PC-9 (cell line): ENCODE data around the gene TRAF6. TPM values are rescaled to one million over a fixed set of nuclear protein-coding genes. Genes with fewer than 3 reads are reported as not detected.
A peak's percentile ranks its signal among the peaks of the same experiment; 100 is the strongest.

Source experiments
- BruUV-seq: library from RNA; stranded (reverse); fragments of 400-500 nt; replicated peaks from 2 replicates; lab custom pipeline; 2021; lab: Mats Ljungman, UMichigan
- CTCF ChIA-PET: fragments of 300-600 bp; sonication (Branson Sonifier 250); formaldehyde crosslinking; loops from one replicate; lab custom pipeline; 2022; ENCODE audit warnings: antibody characterized with exemption; lab: Charles Lee
- POLR2A ChIA-PET: fragments of 300-600 bp; sonication (Branson Sonifier 250); formaldehyde crosslinking; loops from one replicate; lab custom pipeline; 2022; ENCODE audit warnings: antibody characterized with exemption; ENCODE audit not compliant: unreplicated experiment; lab: Charles Lee
- DNase-seq, 2 experiments: peaks; one replicate each; pipeline versions ENCODE4 v3.0.0 to v3.0.0-alpha.2; 2015 to 2022; ENCODE audit warnings: mixed read lengths in 1 of 2
- H2AFZ ChIP-seq: fragments of 200-600 bp; sonication (generic); 2 replicates; pipeline ENCODE4 v1.8.1; 2017; ENCODE audit warnings: antibody characterized with exemption
- H3F3A ChIP-seq: fragments of 200-600 bp; sonication (generic); 2 replicates; pipeline ENCODE4 v1.8.1; 2017; ENCODE audit warnings: antibody characterized with exemption, mild to moderate bottlenecking, low read depth; ENCODE audit not compliant: insufficient read depth
- H3K27ac ChIP-seq: fragments of 200-600 bp; sonication (generic); 2 replicates; pipeline ENCODE4 v1.6.1; 2016; ENCODE audit warnings: mixed run types
- H3K27me3 ChIP-seq: fragments of 200-600 bp; sonication (generic); 2 replicates; pipeline ENCODE4 v1.6.1; 2016; ENCODE audit warnings: low read depth, mixed run types; ENCODE audit not compliant: insufficient read depth
- H3K36me3 ChIP-seq: fragments of 200-600 bp; sonication (generic); 2 replicates; pipeline ENCODE4 v1.6.1; 2016; ENCODE audit warnings: low read depth, mixed run types
- H3K4me1 ChIP-seq: fragments of 200-600 bp; sonication (generic); replicated peaks from 2 replicates; pipeline ENCODE4 v1.6.1; 2016; ENCODE audit warnings: mixed run types; ENCODE audit not compliant: insufficient read depth
- H3K4me2 ChIP-seq: fragments of 200-600 bp; sonication (generic); 2 replicates; pipeline ENCODE4 v1.6.1; 2017; ENCODE audit warnings: mixed run types
- H3K4me3 ChIP-seq: fragments of 200-600 bp; sonication (generic); 2 replicates; pipeline ENCODE4 v1.6.1; 2016; ENCODE audit warnings: mixed run types
- H3K79me2 ChIP-seq: fragments of 200-600 bp; sonication (generic); 2 replicates; pipeline ENCODE4 v1.6.1; 2017; ENCODE audit warnings: low read depth, mixed run types
- H3K9me2 ChIP-seq: fragments of 200-600 bp; sonication (generic); 2 replicates; pipeline ENCODE4 v1.8.1; 2017; ENCODE audit warnings: mild to moderate bottlenecking; ENCODE audit not compliant: insufficient read depth
- H3K9me3 ChIP-seq: fragments of 200-600 bp; sonication (generic); 2 replicates; pipeline ENCODE4 v1.8.1; 2016; ENCODE audit warnings: low read depth; ENCODE audit not compliant: insufficient read depth
- H4K20me1 ChIP-seq: fragments of 200-600 bp; sonication (generic); 2 replicates; pipeline ENCODE4 v1.8.1; 2017; ENCODE audit not compliant: insufficient read depth
- CTCF ChIP-seq: fragments of 200-600 bp; sonication (generic); conservative IDR thresholded peaks from 2 replicates; pipeline ENCODE4 v1.6.1; 2017; ENCODE audit warnings: mixed run types, antibody characterized with exemption, mild to moderate bottlenecking, moderate library complexity
- EZH2 ChIP-seq: fragments of 200-600 bp; sonication (generic); IDR thresholded peaks from 2 replicates; pipeline ENCODE4 v1.8.0; 2017; ENCODE audit warnings: antibody characterized with exemption, low read depth
- intact Hi-C: fragments of 100-400 bp; cut with micrococcal nuclease; formaldehyde crosslinking; loops from one replicate; pipeline ENCODE4 v1.10.0; 2022; ENCODE audit not compliant: unreplicated experiment
- total RNA-seq: library from RNA; stranded (reverse); gene quantifications from 2 replicates; pipeline ENCODE4 v1.2.3, GENCODE V29; 2021

TRAF6 gene
- total RNA-seq, 1 experiment from 2014 or later, result 9.2 TPM

DNA sequence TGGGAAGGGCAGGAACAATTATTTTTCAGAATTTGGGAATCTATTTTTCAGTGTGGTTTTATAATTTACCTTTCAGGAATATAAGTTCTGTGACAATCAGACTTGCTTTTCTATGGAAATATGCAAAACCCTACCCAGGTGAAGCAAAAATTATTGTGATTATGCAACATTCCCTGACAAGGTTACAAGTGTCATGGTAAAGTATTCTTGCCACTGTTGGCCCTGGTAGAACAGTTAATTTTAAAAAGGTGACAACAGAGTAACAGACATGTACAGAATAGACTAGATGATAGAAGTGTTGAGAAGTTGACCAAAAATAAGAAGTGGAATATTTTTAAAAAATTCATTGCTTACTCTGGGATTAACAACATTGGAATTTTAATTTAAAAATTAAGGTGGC, 29.2 kb downstream of the TRAF6 start:
- H3K4me2 ChIP-seq, result no peak overlapping the region
- TF ChIP-seq CTCF (no peak), EZH2 (no peak)
- ChIA-PET POLR2A (no interaction called here), CTCF (interaction anchor here (0.6 kb wide), 1 partner anchor 61 kb away, joined by 3 read pairs; no protein-coding TSS in a partner anchor)
- no peak overlapping the region for H3K4me3 ChIP-seq
- H3K79me2 ChIP-seq, result no peaks in the 10 kb centered on the region
- BruUV-seq, result no TSS peak
- H3K9me3 ChIP-seq, result no peaks in the 10 kb centered on the region
- H3K27me3 ChIP-seq, result no peaks in the 10 kb centered on the region
- H3K36me3 ChIP-seq, result no peaks in the 10 kb centered on the region
- H2AFZ ChIP-seq, result no peak overlapping the region
- no peak overlapping the region for H3K27ac ChIP-seq
- H3K4me1 ChIP-seq, result 0 out of 2 replicates have a peak, but pooled peaks cover 3% of the 10 kb centered on the region
- 0 out of 2 replicates have a peak, but pooled peaks cover 2% of the 10 kb centered on the region for H4K20me1 ChIP-seq
- H3F3A ChIP-seq, result no peaks in the 10 kb centered on the region; the same call in 1 of the 2 replicates
- H3K9me2 ChIP-seq, result no peaks in the 10 kb centered on the region
- no peak for DNase-seq
- intact Hi-C loops, result no loop called here

- intact Hi-C loops, result loop anchor here (1.0 to 5.0 kb wide), 5 partner anchors 102 to 992 kb away; partner anchors contain the start of gene FJX1
- no peak overlapping the region for H3K4me2 ChIP-seq
- no peaks in the 10 kb centered on the region for H3K79me2 ChIP-seq
- ChIA-PET POLR2A (interaction anchor here (0.6 kb wide), 3 partner anchors 14 to 136 kb away, joined by 3 to 6 read pairs (median 5); no protein-coding TSS in a partner anchor), CTCF (interaction anchor here (0.6 to 2.4 kb wide), 14 partner anchors 14 to 1525 kb away, joined by 3 to 19 read pairs (median 4); no protein-coding TSS in a partner anchor)
- H3K27ac ChIP-seq, result no peak overlapping the region
- 0 out of 2 replicates have a peak, but pooled peaks cover 3% of the 10 kb centered on the region for H3K4me1 ChIP-seq
- no peak overlapping the region for H3K4me3 ChIP-seq
- TF ChIP-seq CTCF, result peak; percentile 88
- no peak for TF ChIP-seq EZH2
- H3K9me3 ChIP-seq, result no peaks in the 10 kb centered on the region
- DNase-seq, result peak; percentile 47 to 51
- no peaks in the 10 kb centered on the region; the same call in 1 of the 2 replicates for H3F3A ChIP-seq
- no peaks in the 10 kb centered on the region for H3K9me2 ChIP-seq
- H2AFZ ChIP-seq, result no peak overlapping the region
- H3K27me3 ChIP-seq, result no peaks in the 10 kb centered on the region
- H3K36me3 ChIP-seq, result no peaks in the 10 kb centered on the region
- no TSS peak for BruUV-seq
- H4K20me1 ChIP-seq, result no peaks in the 10 kb centered on the region
These were observed 31.3 kb downstream of the TRAF6 start for GRCh38 chr11:36478700-36479329.

- no peaks in the 10 kb centered on the region for H3K79me2 ChIP-seq
- BruUV-seq, result no TSS peak
- no peaks in the 10 kb centered on the region for H4K20me1 ChIP-seq
- no peaks in the 10 kb centered on the region for H3K36me3 ChIP-seq
- intact Hi-C loops, result loop anchor here (5.0 kb wide), 3 partner anchors 323 to 988 kb away; partner anchors contain the start of gene FJX1
- H3K27ac ChIP-seq, result no peak overlapping the region
- TF ChIP-seq EZH2 (no peak), CTCF (no peak)
- ChIA-PET CTCF (no interaction called here), POLR2A (no interaction called here)
- H3K9me3 ChIP-seq, result no peaks in the 10 kb centered on the region
- no peaks in the 10 kb centered on the region for H3K9me2 ChIP-seq
- no peak for DNase-seq
- no peak overlapping the region for H2AFZ ChIP-seq
- H3F3A ChIP-seq, result no peaks in the 10 kb centered on the region; the same call in 1 of the 2 replicates
- H3K4me2 ChIP-seq, result no peak overlapping the region
- H3K27me3 ChIP-seq, result no peaks in the 10 kb centered on the region
- H3K4me3 ChIP-seq, result no peak overlapping the region
- 0 out of 2 replicates have a peak, but pooled peaks cover 3% of the 10 kb centered on the region for H3K4me1 ChIP-seq
These were observed 34.9 kb downstream of the TRAF6 start for GRCh38 chr11:36475192-36475591.
